Tibial artery (tissue), 4 donors: ENCODE results near the gene PARD6A.

Experiments
- DNase-seq, 2 donors: peaks; one replicate each; pipeline ENCODE4 v3.0.0-alpha.2; 2019
- H3K27ac ChIP-seq, 2 donors: fragments of 200-600 bp; sonication (generic) in 1 of 2; 1 replicate in 1 of 2; 2 replicates in 1 of 2; pipeline ENCODE4 v1.5.1; 2018 to 2019; ENCODE audit warnings: mild to moderate bottlenecking in 1 of 2
- H3K27me3 ChIP-seq, 2 donors: fragments of 200-600 bp; sonication (generic) in 1 of 2; one replicate each; pipeline versions ENCODE4 v1.5.1 to v1.6.0; 2016 to 2019
- H3K36me3 ChIP-seq, 3 donors: fragments of 200-600 bp; sonication (generic) in 2 of 3; one replicate each; pipeline ENCODE4 v1.5.1; 2016 to 2019; ENCODE audit warnings: mild to moderate bottlenecking in 2 of 3
- H3K4me1 ChIP-seq, 4 donors: fragments of 200-600 bp; sonication (generic) in 2 of 4; 1 replicate in 3 of 4; 2 replicates in 1 of 4; pipeline ENCODE4 v1.5.1; 2016 to 2019
- H3K4me3 ChIP-seq, 2 donors: fragments of 200-600 bp; sonication (generic) in 1 of 2; 1 replicate in 1 of 2; 2 replicates in 1 of 2; pipeline ENCODE4 v1.5.1; 2018 to 2019; ENCODE audit warnings: mild to moderate bottlenecking in 2 of 2
- H3K9me3 ChIP-seq, 3 donors: fragments of 200-600 bp; sonication (generic) in 1 of 3; one replicate each; pipeline ENCODE4 v1.5.1; 2016 to 2019
- CTCF ChIP-seq, 2 experiments: fragments of 200-600 bp in 1 of 2; fragments of 450-650 bp in 1 of 2; IDR thresholded peaks; one replicate each; pipeline ENCODE4 v1.5.1; 2017 to 2019; ENCODE audit warnings: antibody characterized with exemption in 2 of 2, mild to moderate bottlenecking in 1 of 2, moderate library complexity in 1 of 2
- intact Hi-C: fragments of 100-400 bp; cut with DNase I; formaldehyde crosslinking; loops from one replicate; pipeline ENCODE4 v1.15.0; 2023; ENCODE audit warnings: low total_unique reads

The PARD6A gene

GRCh38 chr16:67708368-67708771 is 47.6 kb downstream of the PARD6A start:
- no peak overlapping the region for H3K27ac ChIP-seq
- no peak overlapping the region for H3K4me3 ChIP-seq
- intact Hi-C loops: no loop called here
- DNase-seq: no peak
- H3K27me3 ChIP-seq: no peaks in the 10 kb centered on the region
- no peak for TF ChIP-seq CTCF (IDR thresholded peaks at IDR 0.05)
- no peaks in the 10 kb centered on the region for H3K36me3 ChIP-seq
- no peaks in the 10 kb centered on the region for H3K9me3 ChIP-seq
- H3K4me1 ChIP-seq: no peaks in the 10 kb centered on the region

- no peak for DNase-seq
- no peaks in the 10 kb centered on the region for H3K9me3 ChIP-seq
- H3K27ac ChIP-seq: no peak overlapping the region
- TF ChIP-seq CTCF (IDR thresholded peaks at IDR 0.05): no peak
- no peaks in the 10 kb centered on the region for H3K36me3 ChIP-seq
- no peaks in the 10 kb centered on the region for H3K27me3 ChIP-seq
- no peak overlapping the region for H3K4me3 ChIP-seq
- no peaks in the 10 kb centered on the region for H3K4me1 ChIP-seq
- intact Hi-C loops: no loop called here
These were observed 48.3 kb downstream of the PARD6A start for GRCh38 chr16:67709050-67709449.

GRCh38 chr16:67710607-67711006 is 49.8 kb downstream of the PARD6A start:
- H3K27me3 ChIP-seq: no peaks in the 10 kb centered on the region
- no peak for TF ChIP-seq CTCF (IDR thresholded peaks at IDR 0.05)
- H3K4me3 ChIP-seq: no peak overlapping the region
- no peaks in the 10 kb centered on the region for H3K36me3 ChIP-seq
- no peak for DNase-seq
- H3K27ac ChIP-seq: no peak overlapping the region
- H3K4me1 ChIP-seq: no peaks in the 10 kb centered on the region
- intact Hi-C loops: no loop called here
- H3K9me3 ChIP-seq: no peaks in the 10 kb centered on the region
